GM23338 (cell line): ENCODE measurements around the gene MTHFD1L. TPM values are rescaled to one million over a fixed set of nuclear protein-coding genes. Genes with fewer than 3 reads are reported as not detected.

ENCODE experiments used
- ATAC-seq: fragments of 200-7000 bp; cut with Tn5 transposase; 3 replicates; pipeline ENCODE4 v1.9.1; 2020
- DNase-seq: peaks from one replicate; pipeline ENCODE4 v3.0.0-alpha.2; 2015; ENCODE audit warnings: low spot score
- H2AFZ ChIP-seq: fragments of 200-600 bp; sonication (generic); 2 replicates; pipeline ENCODE4 v1.8.0; 2016; ENCODE audit warnings: antibody characterized with exemption, mild to moderate bottlenecking, moderate library complexity
- H3F3A ChIP-seq: fragments of 200-600 bp; sonication (generic); replicated peaks from 2 replicates; pipeline ENCODE4 v1.8.0; 2017; ENCODE audit warnings: antibody characterized with exemption, mixed run types, low read depth
- H3K27ac ChIP-seq: fragments of 200-600 bp; sonication (generic); 2 replicates; pipeline ENCODE4 v1.6.1; 2016; ENCODE audit warnings: low read depth
- H3K27me3 ChIP-seq: fragments of 200-600 bp; sonication (generic); 2 replicates; pipeline ENCODE4 v1.8.0; 2016; ENCODE audit warnings: mild to moderate bottlenecking, mixed run types, moderate library complexity; ENCODE audit not compliant: insufficient read depth
- H3K36me3 ChIP-seq: fragments of 200-600 bp; sonication (generic); 2 replicates; pipeline ENCODE4 v1.8.0; 2016; ENCODE audit warnings: mild to moderate bottlenecking; ENCODE audit not compliant: insufficient read depth
- H3K4me1 ChIP-seq: fragments of 200-600 bp; sonication (generic); 2 replicates; pipeline ENCODE4 v1.8.0; 2016; ENCODE audit warnings: mild to moderate bottlenecking, moderate library complexity; ENCODE audit not compliant: insufficient read depth
- H3K4me2 ChIP-seq: fragments of 200-600 bp; sonication (generic); 2 replicates; pipeline ENCODE4 v1.7.1; 2017; ENCODE audit warnings: mixed run types
- H3K4me3 ChIP-seq: fragments of 200-600 bp; sonication (generic); 2 replicates; pipeline ENCODE4 v1.6.1; 2016; ENCODE audit warnings: mixed run types
- H3K79me2 ChIP-seq: fragments of 200-600 bp; sonication (generic); replicated peaks from 2 replicates; pipeline ENCODE4 v1.8.0; 2017; ENCODE audit warnings: mild to moderate bottlenecking; ENCODE audit not compliant: insufficient read depth
- H3K9me2 ChIP-seq: fragments of 200-600 bp; sonication (generic); 2 replicates; pipeline ENCODE4 v1.8.0; 2017; ENCODE audit not compliant: insufficient read depth
- H4K20me1 ChIP-seq: fragments of 200-600 bp; sonication (generic); replicated peaks from 2 replicates; pipeline ENCODE4 v1.8.0; 2017; ENCODE audit warnings: mild to moderate bottlenecking; ENCODE audit not compliant: insufficient read depth
- H3K27ac Mint-ChIP-seq: 2 replicates; pipeline ENCODE4 v1.8.0; 2020; ENCODE audit warnings: inconsistent platforms, mild to moderate bottlenecking, moderate library complexity, mixed read lengths
- H3K27me3 Mint-ChIP-seq: 3 replicates; pipeline ENCODE4 v1.8.0; 2022; ENCODE audit warnings: low read depth, mild to moderate bottlenecking, moderate library complexity, mixed read lengths, inconsistent platforms; ENCODE audit not compliant: insufficient read depth, poor library complexity
- H3K36me3 Mint-ChIP-seq: 3 replicates; pipeline ENCODE4 v1.8.0; 2021; ENCODE audit warnings: low read depth, mild to moderate bottlenecking, inconsistent platforms, moderate library complexity, mixed read lengths
- H3K4me1 Mint-ChIP-seq: 3 replicates; pipeline ENCODE4 v1.8.0; 2020; ENCODE audit warnings: mild to moderate bottlenecking, inconsistent platforms, mixed read lengths
- H3K4me3 Mint-ChIP-seq: 3 replicates; pipeline ENCODE4 v1.8.0; 2021; ENCODE audit warnings: moderate library complexity, mild to moderate bottlenecking, inconsistent platforms, mixed read lengths
- H3K9me3 Mint-ChIP-seq: 3 replicates; pipeline ENCODE4 v1.8.0; 2020; ENCODE audit warnings: moderate library complexity, mild to moderate bottlenecking, inconsistent platforms, mixed read lengths
- CREB1 ChIP-seq: fragments of 250-450 bp; sonication (Bioruptor Pico); IDR thresholded peaks from 2 replicates; pipeline ENCODE4 v1.5.0; 2020; ENCODE audit warnings: low read depth, mild to moderate bottlenecking, moderate library complexity
- EZH2 ChIP-seq: fragments of 200-600 bp; sonication (generic); IDR thresholded peaks from one replicate; pipeline ENCODE4 v1.8.0; 2017; ENCODE audit warnings: antibody characterized with exemption, mild to moderate bottlenecking, low read depth; ENCODE audit not compliant: unreplicated experiment
- EZH2phosphoT487 ChIP-seq: fragments of 200-600 bp; sonication (generic); IDR thresholded peaks from one replicate; pipeline ENCODE4 v1.8.1; 2018; ENCODE audit warnings: antibody characterized with exemption; ENCODE audit not compliant: unreplicated experiment
- JUNB ChIP-seq: IDR thresholded peaks from one replicate; pipeline ENCODE4 v1.6.1; 2016; ENCODE audit warnings: antibody characterized with exemption; ENCODE audit not compliant: unreplicated experiment
- NANOG ChIP-seq: IDR thresholded peaks from 2 replicates; pipeline ENCODE4 v1.6.1; 2016; ENCODE audit warnings: antibody characterized with exemption, borderline replicate concordance
- POLR2AphosphoS5 ChIP-seq: IDR thresholded peaks from 2 replicates; pipeline ENCODE4 v1.6.1; 2016; ENCODE audit warnings: antibody characterized with exemption, low read depth
- STAT1 ChIP-seq: IDR thresholded peaks from one replicate; pipeline ENCODE4 v1.6.1; 2016; ENCODE audit warnings: antibody characterized with exemption; ENCODE audit not compliant: unreplicated experiment
- ZNF114 ChIP-seq: fragments of 250-450 bp; sonication (Bioruptor Pico); IDR thresholded peaks from 2 replicates; pipeline ENCODE4 v1.5.0; 2020; ENCODE audit warnings: mild to moderate bottlenecking, moderate library complexity
- ZNF331 ChIP-seq: fragments of 250-450 bp; sonication (Bioruptor Pico); IDR thresholded peaks from 2 replicates; pipeline ENCODE4 v1.5.0; 2020; ENCODE audit warnings: low read depth, mild to moderate bottlenecking, moderate library complexity
- polyA plus RNA-seq: library from polyadenylated mRNA; unstranded; fragments of >200 nt; fragmentation: Nextera tagmentation; extraction: Ambion mirVana; gene quantifications from 2 replicates; pipeline ENCODE4 v1.2.1, GENCODE V29; 2016
- total RNA-seq: library from RNA; depleted of rRNA; stranded (reverse); fragments of >200 nt; shearing (Covaris generic); gene quantifications from 2 replicates; pipeline ENCODE4 v1.2.3, GENCODE V29; 2014
- TF ChIP-seq, protein P1 (sequence below): fragments of 250-450 bp; sonication (Bioruptor Pico); IDR thresholded peaks from 2 replicates; pipeline ENCODE4 v1.5.0; 2020; ENCODE audit warnings: mild to moderate bottlenecking, moderate library complexity
- TF ChIP-seq, protein P2 (sequence below), 2 experiments: fragments of 200-600 bp in 1 of 2; sonication (generic) in 1 of 2; conservative IDR thresholded peaks; 2 replicates each; pipeline versions ENCODE4 v1.5.1 to v1.6.1; 2016 to 2017; ENCODE audit warnings: antibody characterized with exemption in 2 of 2, low read depth in 2 of 2, mild to moderate bottlenecking in 2 of 2, moderate library complexity in 1 of 2
- TF ChIP-seq, protein P3 (sequence below): IDR thresholded peaks from one replicate; pipeline ENCODE4 v1.6.1; 2018; ENCODE audit warnings: antibody characterized with exemption; ENCODE audit not compliant: unreplicated experiment
- TF ChIP-seq, protein P4 (sequence below): IDR thresholded peaks from 2 replicates; pipeline ENCODE4 v1.6.1; 2016; ENCODE audit warnings: antibody characterized with exemption

The MTHFD1L gene
- total and polyA plus RNA-seq, 2 experiments from 2014 or later: 53.2 to 66.8 TPM

DNA sequence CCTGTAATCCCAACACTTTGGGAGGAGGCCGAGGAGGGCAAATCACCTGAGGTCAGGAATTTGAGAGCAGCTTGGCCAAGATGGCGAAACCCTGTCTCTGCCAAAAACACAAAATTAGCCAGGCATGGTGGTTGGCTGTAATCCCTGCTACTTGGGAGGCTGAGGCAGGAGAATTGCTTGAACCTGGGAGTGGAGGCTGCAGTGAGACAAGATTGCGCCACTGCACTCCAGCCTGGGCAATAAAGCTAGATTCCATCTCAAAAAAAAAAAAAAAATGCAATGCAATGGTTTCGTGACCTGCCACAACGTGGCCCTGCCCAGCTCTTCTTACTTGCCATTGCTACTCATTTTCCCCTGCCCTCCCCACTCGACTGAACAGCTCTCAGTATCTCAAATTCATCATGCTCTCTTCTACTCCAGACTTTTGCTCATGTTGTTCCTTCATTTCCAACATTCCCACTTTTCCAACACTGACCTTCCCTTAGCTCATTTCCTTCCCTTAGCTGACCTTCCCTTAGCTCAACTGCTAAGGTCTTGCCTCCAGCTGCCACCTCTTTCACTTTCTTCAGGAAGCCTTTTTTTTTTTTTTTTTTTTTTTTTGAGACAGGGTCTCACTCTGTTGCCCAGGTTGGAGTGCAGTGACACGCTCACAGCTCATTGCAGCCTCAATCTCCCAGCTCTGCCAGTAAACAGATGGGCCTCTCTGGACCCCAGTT is 2.1 kb upstream of the MTHFD1L start:
- Mint-ChIP-seq H3K4me1 (peaks cover 8% of the 10 kb centered on the region; the same call in 2 of the 3 replicates), H3K4me3 (no peak overlapping the region), H3K27me3 (peaks cover 6% of the 10 kb centered on the region), H3K36me3 (peaks cover 12% of the 10 kb centered on the region), H3K27ac (no peak overlapping the region), H3K9me3 (no peaks in the 10 kb centered on the region)
- H3K27me3 ChIP-seq: no peaks in the 10 kb centered on the region
- no peaks in the 10 kb centered on the region for H3K9me2 ChIP-seq
- DNase-seq (no peak), ATAC-seq (no peak)
- H3K36me3 ChIP-seq: no peaks in the 10 kb centered on the region
- no peak overlapping the region for H3K27ac ChIP-seq
- H3K4me3 ChIP-seq: no peak overlapping the region
- H4K20me1 ChIP-seq: no peaks in the 10 kb centered on the region
- no peaks in the 10 kb centered on the region; the same call in 1 of the 2 replicates for H3K4me1 ChIP-seq
- H2AFZ ChIP-seq: no peak overlapping the region
- H3F3A ChIP-seq: 0 out of 2 replicates have a peak, but pooled peaks cover 5% of the 10 kb centered on the region
- H3K79me2 ChIP-seq: peaks cover 18% of the 10 kb centered on the region
- no peak overlapping the region for H3K4me2 ChIP-seq
- TF ChIP-seq EZH2phosphoT487 (no peak), POLR2AphosphoS5 (no peak), ZNF114 (CRISPR knock-in tag) (no peak), EZH2 (no peak), NANOG (no peak), STAT1 (no peak), ZNF331 (CRISPR knock-in tag) (no peak), CREB1 (no peak), JUNB (no peak)
- TF ChIP-seq, protein P1, sequence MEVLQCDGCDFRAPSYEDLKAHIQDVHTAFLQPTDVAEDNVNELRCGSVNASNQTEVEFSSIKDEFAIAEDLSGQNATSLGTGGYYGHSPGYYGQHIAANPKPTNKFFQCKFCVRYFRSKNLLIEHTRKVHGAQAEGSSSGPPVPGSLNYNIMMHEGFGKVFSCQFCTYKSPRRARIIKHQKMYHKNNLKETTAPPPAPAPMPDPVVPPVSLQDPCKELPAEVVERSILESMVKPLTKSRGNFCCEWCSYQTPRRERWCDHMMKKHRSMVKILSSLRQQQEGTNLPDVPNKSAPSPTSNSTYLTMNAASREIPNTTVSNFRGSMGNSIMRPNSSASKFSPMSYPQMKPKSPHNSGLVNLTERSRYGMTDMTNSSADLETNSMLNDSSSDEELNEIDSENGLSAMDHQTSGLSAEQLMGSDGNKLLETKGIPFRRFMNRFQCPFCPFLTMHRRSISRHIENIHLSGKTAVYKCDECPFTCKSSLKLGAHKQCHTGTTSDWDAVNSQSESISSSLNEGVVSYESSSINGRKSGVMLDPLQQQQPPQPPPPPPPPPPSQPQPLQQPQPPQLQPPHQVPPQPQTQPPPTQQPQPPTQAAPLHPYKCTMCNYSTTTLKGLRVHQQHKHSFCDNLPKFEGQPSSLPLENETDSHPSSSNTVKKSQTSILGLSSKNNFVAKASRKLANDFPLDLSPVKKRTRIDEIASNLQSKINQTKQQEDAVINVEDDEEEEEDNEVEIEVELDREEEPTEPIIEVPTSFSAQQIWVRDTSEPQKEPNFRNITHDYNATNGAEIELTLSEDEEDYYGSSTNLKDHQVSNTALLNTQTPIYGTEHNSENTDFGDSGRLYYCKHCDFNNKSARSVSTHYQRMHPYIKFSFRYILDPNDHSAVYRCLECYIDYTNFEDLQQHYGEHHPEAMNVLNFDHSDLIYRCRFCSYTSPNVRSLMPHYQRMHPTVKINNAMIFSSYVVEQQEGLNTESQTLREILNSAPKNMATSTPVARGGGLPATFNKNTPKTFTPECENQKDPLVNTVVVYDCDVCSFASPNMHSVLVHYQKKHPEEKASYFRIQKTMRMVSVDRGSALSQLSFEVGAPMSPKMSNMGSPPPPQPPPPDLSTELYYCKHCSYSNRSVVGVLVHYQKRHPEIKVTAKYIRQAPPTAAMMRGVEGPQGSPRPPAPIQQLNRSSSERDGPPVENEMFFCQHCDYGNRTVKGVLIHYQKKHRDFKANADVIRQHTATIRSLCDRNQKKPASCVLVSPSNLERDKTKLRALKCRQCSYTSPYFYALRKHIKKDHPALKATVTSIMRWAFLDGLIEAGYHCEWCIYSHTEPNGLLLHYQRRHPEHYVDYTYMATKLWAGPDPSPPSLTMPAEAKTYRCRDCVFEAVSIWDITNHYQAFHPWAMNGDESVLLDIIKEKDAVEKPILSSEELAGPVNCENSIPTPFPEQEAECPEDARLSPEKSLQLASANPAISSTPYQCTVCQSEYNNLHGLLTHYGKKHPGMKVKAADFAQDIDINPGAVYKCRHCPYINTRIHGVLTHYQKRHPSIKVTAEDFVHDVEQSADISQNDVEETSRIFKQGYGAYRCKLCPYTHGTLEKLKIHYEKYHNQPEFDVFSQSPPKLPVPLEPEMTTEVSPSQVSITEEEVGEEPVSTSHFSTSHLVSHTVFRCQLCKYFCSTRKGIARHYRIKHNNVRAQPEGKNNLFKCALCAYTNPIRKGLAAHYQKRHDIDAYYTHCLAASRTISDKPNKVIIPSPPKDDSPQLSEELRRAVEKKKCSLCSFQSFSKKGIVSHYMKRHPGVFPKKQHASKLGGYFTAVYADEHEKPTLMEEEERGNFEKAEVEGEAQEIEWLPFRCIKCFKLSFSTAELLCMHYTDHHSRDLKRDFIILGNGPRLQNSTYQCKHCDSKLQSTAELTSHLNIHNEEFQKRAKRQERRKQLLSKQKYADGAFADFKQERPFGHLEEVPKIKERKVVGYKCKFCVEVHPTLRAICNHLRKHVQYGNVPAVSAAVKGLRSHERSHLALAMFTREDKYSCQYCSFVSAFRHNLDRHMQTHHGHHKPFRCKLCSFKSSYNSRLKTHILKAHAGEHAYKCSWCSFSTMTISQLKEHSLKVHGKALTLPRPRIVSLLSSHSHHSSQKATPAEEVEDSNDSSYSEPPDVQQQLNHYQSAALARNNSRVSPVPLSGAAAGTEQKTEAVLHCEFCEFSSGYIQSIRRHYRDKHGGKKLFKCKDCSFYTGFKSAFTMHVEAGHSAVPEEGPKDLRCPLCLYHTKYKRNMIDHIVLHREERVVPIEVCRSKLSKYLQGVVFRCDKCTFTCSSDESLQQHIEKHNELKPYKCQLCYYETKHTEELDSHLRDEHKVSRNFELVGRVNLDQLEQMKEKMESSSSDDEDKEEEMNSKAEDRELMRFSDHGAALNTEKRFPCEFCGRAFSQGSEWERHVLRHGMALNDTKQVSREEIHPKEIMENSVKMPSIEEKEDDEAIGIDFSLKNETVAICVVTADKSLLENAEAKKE (CRISPR knock-in tag): no peak
- TF ChIP-seq, protein P2, sequence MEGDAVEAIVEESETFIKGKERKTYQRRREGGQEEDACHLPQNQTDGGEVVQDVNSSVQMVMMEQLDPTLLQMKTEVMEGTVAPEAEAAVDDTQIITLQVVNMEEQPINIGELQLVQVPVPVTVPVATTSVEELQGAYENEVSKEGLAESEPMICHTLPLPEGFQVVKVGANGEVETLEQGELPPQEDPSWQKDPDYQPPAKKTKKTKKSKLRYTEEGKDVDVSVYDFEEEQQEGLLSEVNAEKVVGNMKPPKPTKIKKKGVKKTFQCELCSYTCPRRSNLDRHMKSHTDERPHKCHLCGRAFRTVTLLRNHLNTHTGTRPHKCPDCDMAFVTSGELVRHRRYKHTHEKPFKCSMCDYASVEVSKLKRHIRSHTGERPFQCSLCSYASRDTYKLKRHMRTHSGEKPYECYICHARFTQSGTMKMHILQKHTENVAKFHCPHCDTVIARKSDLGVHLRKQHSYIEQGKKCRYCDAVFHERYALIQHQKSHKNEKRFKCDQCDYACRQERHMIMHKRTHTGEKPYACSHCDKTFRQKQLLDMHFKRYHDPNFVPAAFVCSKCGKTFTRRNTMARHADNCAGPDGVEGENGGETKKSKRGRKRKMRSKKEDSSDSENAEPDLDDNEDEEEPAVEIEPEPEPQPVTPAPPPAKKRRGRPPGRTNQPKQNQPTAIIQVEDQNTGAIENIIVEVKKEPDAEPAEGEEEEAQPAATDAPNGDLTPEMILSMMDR (conservative IDR thresholded peaks at IDR 0.05; ENCODE audit: low read depth in 2 of 2): no peak
- TF ChIP-seq, protein P3, sequence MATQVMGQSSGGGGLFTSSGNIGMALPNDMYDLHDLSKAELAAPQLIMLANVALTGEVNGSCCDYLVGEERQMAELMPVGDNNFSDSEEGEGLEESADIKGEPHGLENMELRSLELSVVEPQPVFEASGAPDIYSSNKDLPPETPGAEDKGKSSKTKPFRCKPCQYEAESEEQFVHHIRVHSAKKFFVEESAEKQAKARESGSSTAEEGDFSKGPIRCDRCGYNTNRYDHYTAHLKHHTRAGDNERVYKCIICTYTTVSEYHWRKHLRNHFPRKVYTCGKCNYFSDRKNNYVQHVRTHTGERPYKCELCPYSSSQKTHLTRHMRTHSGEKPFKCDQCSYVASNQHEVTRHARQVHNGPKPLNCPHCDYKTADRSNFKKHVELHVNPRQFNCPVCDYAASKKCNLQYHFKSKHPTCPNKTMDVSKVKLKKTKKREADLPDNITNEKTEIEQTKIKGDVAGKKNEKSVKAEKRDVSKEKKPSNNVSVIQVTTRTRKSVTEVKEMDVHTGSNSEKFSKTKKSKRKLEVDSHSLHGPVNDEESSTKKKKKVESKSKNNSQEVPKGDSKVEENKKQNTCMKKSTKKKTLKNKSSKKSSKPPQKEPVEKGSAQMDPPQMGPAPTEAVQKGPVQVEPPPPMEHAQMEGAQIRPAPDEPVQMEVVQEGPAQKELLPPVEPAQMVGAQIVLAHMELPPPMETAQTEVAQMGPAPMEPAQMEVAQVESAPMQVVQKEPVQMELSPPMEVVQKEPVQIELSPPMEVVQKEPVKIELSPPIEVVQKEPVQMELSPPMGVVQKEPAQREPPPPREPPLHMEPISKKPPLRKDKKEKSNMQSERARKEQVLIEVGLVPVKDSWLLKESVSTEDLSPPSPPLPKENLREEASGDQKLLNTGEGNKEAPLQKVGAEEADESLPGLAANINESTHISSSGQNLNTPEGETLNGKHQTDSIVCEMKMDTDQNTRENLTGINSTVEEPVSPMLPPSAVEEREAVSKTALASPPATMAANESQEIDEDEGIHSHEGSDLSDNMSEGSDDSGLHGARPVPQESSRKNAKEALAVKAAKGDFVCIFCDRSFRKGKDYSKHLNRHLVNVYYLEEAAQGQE: no peak
- TF ChIP-seq, protein P4, sequence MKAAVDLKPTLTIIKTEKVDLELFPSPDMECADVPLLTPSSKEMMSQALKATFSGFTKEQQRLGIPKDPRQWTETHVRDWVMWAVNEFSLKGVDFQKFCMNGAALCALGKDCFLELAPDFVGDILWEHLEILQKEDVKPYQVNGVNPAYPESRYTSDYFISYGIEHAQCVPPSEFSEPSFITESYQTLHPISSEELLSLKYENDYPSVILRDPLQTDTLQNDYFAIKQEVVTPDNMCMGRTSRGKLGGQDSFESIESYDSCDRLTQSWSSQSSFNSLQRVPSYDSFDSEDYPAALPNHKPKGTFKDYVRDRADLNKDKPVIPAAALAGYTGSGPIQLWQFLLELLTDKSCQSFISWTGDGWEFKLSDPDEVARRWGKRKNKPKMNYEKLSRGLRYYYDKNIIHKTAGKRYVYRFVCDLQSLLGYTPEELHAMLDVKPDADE: no peak
